Osteoblast (primary cell): ENCODE measurements around the gene ATXN7L1. TPM values are rescaled to one million over a fixed set of nuclear protein-coding genes. Genes with fewer than 3 reads are reported as not detected.

Source experiments
- DNase-seq: peaks from one replicate; pipeline ENCODE4 v3.0.0; 2011; ENCODE audit warnings: low spot score, mixed read lengths; ENCODE audit not compliant: insufficient read length; ENCODE audit errors: missing footprints
- H2AFZ ChIP-seq: 2 replicates; pipeline ENCODE4 v1.6.0; 2011; ENCODE audit warnings: mild to moderate bottlenecking, low read length
- H3K27ac ChIP-seq: 2 replicates; pipeline ENCODE4 v1.5.1; 2011; ENCODE audit warnings: mild to moderate bottlenecking, low read depth, low read length, moderate library complexity
- H3K27me3 ChIP-seq: 2 replicates; pipeline ENCODE4 v1.6.0; 2012; ENCODE audit warnings: mild to moderate bottlenecking, control low read depth, inconsistent platforms, low read length, moderate library complexity; ENCODE audit not compliant: insufficient read depth
- H3K36me3 ChIP-seq: 2 replicates; pipeline ENCODE4 v1.5.1; 2011; ENCODE audit warnings: mild to moderate bottlenecking, low read length, control low read depth, moderate library complexity; ENCODE audit not compliant: insufficient read depth
- H3K4me1 ChIP-seq: 2 replicates; pipeline ENCODE4 v1.5.1; 2011; ENCODE audit warnings: mild to moderate bottlenecking, low read length, control low read depth, moderate library complexity; ENCODE audit not compliant: insufficient read depth
- H3K4me2 ChIP-seq: 2 replicates; pipeline ENCODE4 v1.6.0; 2011; ENCODE audit warnings: mild to moderate bottlenecking, low read length; ENCODE audit not compliant: insufficient read depth
- H3K4me3 ChIP-seq: fragments of 200-600 bp; sonication (generic); 3 replicates; pipeline ENCODE4 v1.5.1; 2012; ENCODE audit warnings: mild to moderate bottlenecking, low read length, inconsistent platforms; ENCODE audit not compliant: insufficient read depth
- H3K79me2 ChIP-seq: 2 replicates; pipeline ENCODE4 v1.6.0; 2012; ENCODE audit warnings: mild to moderate bottlenecking, low read length, control low read depth, inconsistent platforms; ENCODE audit not compliant: insufficient read depth
- H3K9me3 ChIP-seq: 2 replicates; pipeline ENCODE4 v1.5.1; 2011; ENCODE audit warnings: low read depth, low read length, control low read depth
- H4K20me1 ChIP-seq: 2 replicates; pipeline ENCODE4 v1.6.0; 2012; ENCODE audit warnings: mild to moderate bottlenecking, low read length, control low read depth; ENCODE audit not compliant: insufficient read depth
- total RNA-seq: library from RNA; depleted of rRNA; stranded (reverse); fragments of >200 nt; gene quantifications from 2 replicates; pipeline ENCODE4 v1.2.3, GENCODE V29; 2012
- TF ChIP-seq, protein P1 (sequence below): IDR thresholded peaks from 2 replicates; pipeline ENCODE4 v1.5.1; 2011; ENCODE audit warnings: mild to moderate bottlenecking, low read depth, low read length, moderate library complexity; ENCODE audit errors: extremely low read depth

The ATXN7L1 gene
- total RNA-seq, 1 donor = 9.0 TPM

DNA sequence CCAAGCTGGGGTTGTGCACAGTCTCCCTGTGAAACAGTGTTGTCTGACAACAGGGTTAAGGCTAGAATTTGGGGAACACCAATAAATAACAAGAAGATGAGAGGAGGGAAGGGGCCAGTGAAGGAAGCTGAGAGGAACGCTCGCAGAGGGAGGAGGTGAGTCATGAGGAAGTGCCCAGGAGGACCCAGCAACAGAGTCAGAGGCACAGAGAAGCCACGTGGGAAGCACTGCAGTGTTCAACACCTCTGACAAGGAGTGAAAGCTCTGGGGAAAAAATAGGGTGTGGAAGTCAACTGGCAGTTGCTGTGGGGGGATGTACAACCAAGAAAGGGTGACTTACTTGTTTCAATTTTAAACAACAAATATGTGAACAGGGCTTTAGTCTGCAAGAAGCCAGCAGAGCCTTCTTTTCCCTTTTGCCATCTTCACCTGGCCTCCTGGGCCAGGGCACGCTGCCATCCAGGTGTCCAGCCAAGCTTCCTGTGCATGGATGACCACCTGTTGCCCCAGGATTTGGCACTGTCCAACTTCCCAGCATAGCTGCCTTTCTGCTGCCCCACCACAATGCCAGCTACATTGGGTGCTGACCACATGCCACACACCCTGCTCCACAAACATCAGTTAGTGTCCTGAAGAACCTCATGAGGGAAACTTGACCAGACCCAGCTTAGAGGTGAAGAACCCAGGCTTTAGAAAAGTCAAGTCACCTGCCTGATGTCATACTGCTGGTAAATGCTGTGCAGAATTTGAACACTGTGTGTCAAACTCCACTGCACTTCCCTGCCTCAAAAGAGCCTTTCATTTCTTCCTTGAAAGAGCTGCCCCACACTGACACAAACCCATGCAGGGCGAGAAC lies 69.6 kb downstream of the ATXN7L1 start:
- Histone ChIP-seq H3K4me2 (no peak overlapping the region), H3K27ac (no peak overlapping the region)
- TF ChIP-seq, protein P1, sequence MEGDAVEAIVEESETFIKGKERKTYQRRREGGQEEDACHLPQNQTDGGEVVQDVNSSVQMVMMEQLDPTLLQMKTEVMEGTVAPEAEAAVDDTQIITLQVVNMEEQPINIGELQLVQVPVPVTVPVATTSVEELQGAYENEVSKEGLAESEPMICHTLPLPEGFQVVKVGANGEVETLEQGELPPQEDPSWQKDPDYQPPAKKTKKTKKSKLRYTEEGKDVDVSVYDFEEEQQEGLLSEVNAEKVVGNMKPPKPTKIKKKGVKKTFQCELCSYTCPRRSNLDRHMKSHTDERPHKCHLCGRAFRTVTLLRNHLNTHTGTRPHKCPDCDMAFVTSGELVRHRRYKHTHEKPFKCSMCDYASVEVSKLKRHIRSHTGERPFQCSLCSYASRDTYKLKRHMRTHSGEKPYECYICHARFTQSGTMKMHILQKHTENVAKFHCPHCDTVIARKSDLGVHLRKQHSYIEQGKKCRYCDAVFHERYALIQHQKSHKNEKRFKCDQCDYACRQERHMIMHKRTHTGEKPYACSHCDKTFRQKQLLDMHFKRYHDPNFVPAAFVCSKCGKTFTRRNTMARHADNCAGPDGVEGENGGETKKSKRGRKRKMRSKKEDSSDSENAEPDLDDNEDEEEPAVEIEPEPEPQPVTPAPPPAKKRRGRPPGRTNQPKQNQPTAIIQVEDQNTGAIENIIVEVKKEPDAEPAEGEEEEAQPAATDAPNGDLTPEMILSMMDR = no peak

DNA sequence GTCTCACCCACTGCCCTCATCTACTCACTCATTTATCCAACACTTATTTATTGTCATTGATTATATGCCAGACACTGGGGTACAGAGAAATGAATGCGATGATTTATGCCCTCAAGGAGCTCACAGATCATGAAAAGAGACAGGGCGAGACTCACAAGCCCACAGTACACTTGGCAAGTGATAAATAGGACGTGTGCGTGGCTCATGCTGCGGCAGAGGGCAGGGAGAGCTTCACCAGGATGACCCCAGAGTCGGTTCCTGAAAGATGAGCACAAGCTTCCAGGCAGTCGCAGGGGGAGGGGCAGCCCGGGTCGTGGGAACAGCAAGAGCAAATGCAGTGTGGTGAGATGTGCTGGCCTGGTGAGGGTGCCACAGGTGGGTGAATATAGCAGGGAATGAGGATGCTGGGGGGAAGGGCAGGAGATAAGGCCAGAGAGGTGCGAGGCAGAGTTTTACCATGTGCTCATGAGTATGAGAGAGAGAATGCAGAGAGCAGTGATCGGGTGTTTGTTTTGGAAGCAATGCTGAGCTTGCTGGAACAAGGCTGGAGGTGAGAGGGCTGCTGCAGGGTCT lies 70.9 kb downstream of the ATXN7L1 start:
- no peak overlapping the region for H3K4me3 ChIP-seq
- no peaks in the 10 kb centered on the region for H3K36me3 ChIP-seq
- H4K20me1 ChIP-seq = peaks cover 12% of the 10 kb centered on the region
- DNase-seq = no peak
- H3K27ac ChIP-seq = no peak overlapping the region
- TF ChIP-seq, protein P1 = no peak
- H3K9me3 ChIP-seq = no peaks in the 10 kb centered on the region
- H3K27me3 ChIP-seq = no peaks in the 10 kb centered on the region
- no peaks in the 10 kb centered on the region for H3K79me2 ChIP-seq
- no peak overlapping the region for H3K4me2 ChIP-seq
- no peak overlapping the region for H2AFZ ChIP-seq
- peaks cover 31% of the 10 kb centered on the region for H3K4me1 ChIP-seq

More for the DNA sequence above, 69.6 kb downstream of the ATXN7L1 start:
- Histone ChIP-seq H3K4me1 (peaks cover 27% of the 10 kb centered on the region), H3K4me3 (no peak overlapping the region), H4K20me1 (peaks cover 9% of the 10 kb centered on the region), H2AFZ (no peak overlapping the region), H3K27me3 (no peaks in the 10 kb centered on the region), H3K36me3 (no peaks in the 10 kb centered on the region), H3K79me2 (no peaks in the 10 kb centered on the region), H3K9me3 (no peaks in the 10 kb centered on the region)
- peak; percentile 94 for DNase-seq

DNA sequence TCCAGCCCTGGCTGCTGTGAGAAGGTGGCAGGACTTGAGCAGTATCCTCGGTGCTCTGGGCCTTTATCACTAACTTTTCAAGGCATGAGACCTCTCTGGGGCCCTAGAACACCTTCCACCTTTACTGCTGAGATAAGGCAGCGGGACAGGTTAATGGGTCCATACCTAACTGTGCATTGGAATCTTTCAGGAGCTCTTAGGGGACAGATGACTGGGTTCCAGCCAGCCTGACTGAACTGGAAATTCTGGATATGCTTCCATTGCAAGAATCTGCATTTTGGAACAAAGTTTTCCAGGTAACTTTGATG lies 73.0 kb downstream of the ATXN7L1 start:
- DNase-seq = no peak
- H3K27ac ChIP-seq = no peak overlapping the region
- H4K20me1 ChIP-seq = peaks cover 14% of the 10 kb centered on the region

More for the DNA sequence above, 73.0 kb downstream of the ATXN7L1 start:
- H3K9me3 ChIP-seq = no peaks in the 10 kb centered on the region
- no peaks in the 10 kb centered on the region for H3K27me3 ChIP-seq
- TF ChIP-seq, protein P1 = no peak
- H3K36me3 ChIP-seq = no peaks in the 10 kb centered on the region
- H3K4me2 ChIP-seq = no peak overlapping the region
- no peaks in the 10 kb centered on the region for H3K79me2 ChIP-seq
- H3K4me1 ChIP-seq = peaks cover 39% of the 10 kb centered on the region
- no peak overlapping the region for H3K4me3 ChIP-seq
- no peak overlapping the region for H2AFZ ChIP-seq
